Renal pelvis (tissue), 4 donors: Measurements from ENCODE around the gene ATP10B. TPM values are rescaled to one million over a fixed set of nuclear protein-coding genes. Genes with fewer than 3 reads are reported as not detected.
"Not testable (repeated sequence)": the region's sequence is repeated elsewhere in the genome, so short reads cannot be mapped to it uniquely, and the experiment has no call there.

Experiments used
- DNase-seq: peaks from one replicate; pipeline ENCODE4 v3.0.0-alpha.2; 2013
- polyA plus RNA-seq, 3 donors: library from polyadenylated mRNA; unstranded; fragments of 120-200 nt; gene quantifications; one replicate each; pipeline ENCODE4 v1.2.1, GENCODE V29; 2013; ENCODE audit not compliant: insufficient read length in 3 of 3

Gene ATP10B
- polyA plus RNA-seq, 3 donors = 0.78 to 0.94 (median 0.83) TPM

DNA sequence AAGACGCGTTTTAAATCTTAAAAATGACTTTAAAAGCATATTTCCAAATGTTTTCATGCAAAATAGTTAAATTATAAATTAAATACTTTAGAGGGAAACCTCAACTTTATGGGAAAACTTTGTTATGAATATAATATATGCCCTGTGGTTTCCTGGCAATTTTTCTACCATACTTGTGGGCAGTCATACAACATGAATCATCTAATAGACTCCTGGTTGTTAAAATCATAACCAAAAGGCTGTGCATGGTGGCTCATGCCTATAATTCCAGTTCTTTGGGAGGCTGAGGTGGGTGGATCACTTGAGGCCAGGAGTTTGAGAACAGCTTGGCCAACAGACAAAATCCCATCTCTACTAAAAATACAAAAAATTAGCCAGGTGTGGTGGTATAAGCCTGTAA, 18.2 kb downstream of the ATP10B start:
- DNase-seq = no peak

DNA sequence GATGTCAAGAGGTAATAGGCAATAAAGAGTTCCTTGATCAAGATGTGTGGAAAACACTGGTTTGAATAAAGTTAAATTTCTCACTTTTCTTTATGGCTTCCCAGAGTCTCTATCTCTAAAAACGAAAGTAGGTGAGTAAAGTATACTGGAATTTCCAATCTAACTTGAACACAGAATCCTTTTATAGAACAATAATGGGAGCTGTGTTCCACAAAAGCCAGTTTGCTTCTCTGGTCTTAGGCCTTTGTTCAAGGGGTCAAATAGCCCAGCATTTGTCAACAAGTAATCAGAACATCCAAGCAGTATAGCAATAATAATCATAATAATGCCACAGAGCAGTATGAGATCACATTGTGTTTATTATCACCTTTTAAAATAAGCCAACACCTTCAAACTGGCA, 20.2 kb downstream of the ATP10B start:
- no peak for DNase-seq

DNA sequence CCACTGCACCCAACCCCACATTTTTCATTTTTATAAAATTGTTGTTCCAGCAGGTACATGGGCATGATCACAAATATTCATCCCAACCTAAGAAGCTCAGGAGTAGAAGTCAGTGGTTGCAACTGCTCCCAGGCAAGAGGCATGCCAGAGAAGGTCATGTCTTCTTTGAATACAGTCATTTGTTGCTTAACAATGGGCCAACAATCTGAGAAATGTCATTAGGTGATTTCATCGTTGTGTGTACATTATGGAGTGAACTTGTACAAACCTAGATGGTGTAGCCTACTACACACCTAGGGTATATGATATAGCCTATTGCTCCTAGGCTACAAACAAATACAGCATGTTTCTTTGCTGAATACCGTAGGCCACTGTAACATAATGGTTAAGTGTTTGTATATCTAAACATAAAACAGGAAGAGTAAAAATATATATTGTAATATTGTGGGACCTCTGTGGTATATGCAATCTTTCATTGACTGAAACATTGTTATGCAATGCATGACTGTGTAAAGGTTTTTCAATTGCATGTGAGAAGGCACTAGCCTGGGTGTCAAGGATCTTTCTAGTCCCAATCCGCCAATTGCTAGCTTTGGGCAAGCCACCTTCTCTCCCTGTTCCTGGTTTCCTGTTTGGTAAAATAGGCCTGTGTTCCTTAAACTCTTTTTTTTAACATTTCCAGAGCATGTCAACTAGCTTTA, 27.6 kb downstream of the ATP10B start:
- no peak for DNase-seq

DNA sequence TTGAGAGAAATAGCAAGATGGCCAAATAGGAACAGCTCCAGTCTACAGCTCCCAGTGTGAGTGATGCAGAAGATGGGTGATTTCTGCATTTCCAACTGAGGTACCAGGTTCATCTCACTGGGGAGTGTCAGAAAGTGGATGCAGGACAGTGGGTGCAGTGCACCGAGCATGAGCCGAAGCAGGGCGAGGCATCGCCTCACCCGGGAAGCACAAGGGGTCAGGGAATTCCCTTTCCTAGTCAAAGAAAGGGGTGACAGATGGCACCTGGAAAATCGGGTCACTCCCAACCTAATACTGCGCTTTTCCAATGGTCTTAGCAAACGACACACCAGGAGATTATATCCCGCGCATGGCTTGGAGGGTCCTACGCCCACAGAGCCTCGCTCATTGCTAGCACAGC, 39.0 kb downstream of the ATP10B start:
- not testable (repeated sequence) for DNase-seq

DNA sequence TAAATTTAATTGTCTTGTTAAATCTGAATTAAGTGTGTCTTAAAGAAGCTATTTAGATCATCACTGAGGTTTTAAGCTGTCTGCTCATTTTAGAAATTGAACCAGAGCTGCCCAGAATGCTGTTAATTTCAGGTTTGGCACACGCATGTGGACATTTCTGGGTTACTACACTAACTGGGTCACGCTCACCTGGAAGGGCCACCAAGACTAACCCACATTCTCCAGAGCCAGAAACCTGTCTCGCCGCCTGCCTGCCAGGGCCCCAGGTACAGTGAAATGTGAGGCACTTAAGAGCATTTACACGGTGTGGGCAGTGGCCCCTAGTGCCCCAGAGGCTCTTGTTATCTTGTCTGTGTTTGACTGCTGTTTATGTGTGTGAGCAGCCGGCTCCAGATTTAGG, 46.6 kb downstream of the ATP10B start:
- no peak for DNase-seq

DNA sequence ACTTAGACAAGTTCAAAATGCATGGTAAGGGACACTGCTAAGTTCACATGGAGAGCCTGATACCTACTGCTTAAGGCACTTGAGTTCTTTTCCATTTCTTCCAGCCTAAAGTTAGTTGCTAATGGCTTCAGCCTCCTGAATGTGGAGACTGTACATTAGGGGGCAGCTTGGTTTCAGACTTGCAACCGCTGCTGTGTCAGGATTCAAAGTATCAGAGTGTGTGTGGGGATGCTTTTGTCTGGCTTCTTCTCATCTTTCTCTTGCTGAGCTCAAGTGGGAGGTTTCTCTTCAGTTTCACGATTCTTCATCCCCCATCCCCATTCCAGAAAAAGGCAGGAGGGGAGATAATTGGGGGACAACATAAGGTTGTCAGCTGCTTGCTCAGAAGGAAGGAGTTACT, 49.4 kb downstream of the ATP10B start:
- DNase-seq = peak; percentile 8

DNA sequence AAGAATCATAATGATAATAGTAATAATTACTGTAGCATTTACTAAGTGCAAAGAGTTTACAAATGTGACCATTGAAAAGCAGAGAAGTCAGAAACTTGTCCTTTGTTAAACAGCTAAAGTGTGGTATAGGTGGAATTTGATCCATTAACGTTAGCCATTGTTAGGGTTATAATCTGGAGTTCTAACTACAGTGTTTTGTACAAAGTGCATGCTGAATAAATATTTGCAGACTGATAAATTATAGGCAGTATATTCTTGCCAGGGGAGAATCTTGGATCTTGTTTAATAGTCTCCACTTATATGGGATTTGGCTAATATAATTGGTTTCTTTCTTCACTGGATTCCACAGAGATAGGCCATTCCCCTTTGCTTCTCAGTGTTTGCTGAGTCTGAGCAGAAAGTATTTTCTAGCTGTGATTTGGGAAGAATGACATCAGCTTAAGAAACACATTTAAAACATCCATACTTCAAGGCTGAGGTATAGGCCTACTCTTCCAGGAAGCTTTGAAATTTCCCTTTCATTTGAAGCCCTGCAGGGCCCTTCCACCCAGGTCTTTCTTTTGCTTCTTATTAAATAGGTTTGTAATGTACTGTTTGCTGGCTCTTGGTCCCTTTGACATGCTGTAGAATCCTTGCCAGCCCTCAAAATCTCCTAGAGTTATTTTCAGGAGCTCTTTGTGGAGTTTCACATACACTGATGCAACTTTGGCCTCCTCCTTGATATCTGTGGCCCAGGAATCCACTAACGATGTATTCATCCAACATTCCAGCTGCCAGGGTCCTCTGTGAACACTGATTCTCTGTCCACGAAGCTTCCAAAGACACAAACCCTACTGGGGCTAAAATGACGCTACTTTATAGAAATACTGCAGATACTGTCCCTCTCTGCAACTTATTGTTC, 51.4 kb downstream of the ATP10B start:
- DNase-seq = no peak

DNA sequence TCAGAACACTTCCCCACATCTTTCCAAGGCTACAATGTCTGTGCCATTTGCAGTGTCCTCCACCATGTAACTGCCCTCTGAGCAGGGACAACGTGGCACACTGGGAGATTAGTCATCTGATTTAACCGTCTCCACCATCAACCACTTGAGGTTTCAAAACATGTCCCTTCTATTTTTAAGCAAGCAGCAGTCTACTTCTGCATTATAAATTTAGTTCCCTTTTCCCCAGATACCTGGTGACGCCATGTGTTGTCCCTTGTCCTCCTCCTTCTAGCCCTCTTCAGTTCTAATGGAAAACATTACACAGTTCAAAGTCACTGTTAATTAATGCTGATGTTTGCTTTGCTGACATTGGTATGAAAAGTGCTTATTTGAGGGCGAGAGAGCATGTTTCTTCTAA, 52.8 kb downstream of the ATP10B start:
- DNase-seq = no peak

DNA sequence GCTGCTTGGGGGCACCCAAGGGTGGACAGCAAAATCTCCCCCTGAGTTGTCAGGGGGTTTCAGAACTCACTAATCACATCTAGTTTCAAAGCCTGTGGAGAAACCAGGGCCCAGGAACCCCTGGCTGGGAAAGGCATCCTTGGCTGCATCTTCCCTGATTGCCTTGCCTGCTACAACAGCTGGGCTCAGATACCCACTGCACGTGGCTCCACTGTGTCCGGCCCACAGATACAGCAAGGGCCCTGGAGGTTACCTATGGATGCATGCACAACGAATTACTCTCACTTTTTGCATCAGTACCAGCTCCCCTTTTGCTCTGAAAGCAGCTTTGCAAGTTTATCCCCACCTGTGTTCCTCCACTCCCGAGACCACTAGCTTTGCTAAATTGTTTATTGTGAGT, 55.0 kb downstream of the ATP10B start:
- DNase-seq = no peak

DNA sequence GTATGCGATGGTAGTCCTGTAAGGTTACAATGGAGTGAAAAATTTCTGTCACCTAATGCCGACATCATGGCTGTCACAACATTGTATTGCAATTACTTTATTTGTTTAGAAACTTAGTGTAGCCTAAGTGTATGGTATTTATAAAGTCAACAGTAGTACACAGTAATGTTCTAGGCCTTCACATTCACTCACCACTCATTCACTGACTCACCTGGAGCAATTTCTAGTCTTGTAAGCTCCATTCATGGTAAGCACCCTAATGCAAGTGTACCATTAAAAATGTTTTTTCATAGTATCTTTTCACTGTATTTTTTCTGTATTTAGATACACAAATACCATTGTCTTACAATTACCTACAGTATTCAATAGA, 58.5 kb downstream of the ATP10B start:
- no peak for DNase-seq

DNA sequence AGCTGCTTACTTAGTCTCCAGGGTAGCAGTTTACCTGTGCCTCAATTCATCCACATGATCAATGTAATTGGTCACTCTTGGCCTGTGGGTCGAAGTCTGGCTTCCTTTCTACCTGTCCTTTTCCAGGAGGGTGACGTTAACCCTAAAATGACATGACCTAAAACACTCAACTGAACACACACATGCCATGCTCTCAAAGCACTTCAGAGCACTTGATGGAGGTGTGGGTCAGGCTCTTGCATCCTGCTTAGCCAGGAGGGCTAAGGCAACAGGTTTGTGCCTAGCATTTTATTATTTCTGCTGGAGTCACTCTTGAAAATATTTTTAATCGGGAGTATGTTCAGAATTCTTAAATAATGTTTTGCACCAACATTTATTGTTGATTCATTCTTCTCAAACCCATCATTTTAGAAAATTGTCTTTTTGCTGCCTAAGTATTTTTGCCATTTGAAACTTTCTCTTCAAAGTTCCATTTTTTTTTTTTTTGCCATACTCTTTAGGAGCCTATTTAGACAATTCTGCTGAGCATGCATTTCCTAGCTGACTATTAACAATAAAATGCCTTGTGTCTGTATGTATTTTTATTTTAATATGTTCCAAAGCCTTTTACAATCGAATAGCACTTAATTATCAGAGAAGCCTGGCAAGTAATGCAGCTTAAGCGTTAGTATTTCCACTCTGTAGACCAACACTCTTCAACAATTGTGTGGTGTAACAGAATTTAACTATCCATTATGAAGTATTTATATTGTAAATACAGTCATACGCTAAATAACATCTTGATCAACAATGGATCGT, 59.1 kb downstream of the ATP10B start:
- no peak for DNase-seq

DNA sequence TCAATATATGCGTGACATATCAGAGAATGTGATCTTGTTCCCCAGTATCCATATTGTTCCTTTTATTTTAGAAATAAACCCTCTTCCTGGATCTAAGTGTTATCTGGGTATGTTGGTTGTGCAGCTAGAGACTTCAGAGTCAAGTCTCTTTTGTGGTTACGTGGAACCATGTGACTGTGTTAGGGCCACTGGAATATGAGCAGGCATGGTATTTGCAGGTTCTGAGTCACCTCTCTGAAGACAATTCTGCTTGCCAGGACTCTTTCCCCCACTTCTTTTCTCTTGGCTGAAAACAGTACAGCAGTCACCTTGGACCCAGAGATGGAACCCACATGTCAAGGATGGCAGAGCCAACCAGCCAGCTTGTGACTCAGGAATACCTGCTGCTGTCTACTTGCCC, 59.7 kb downstream of the ATP10B start:
- DNase-seq = no peak

DNA sequence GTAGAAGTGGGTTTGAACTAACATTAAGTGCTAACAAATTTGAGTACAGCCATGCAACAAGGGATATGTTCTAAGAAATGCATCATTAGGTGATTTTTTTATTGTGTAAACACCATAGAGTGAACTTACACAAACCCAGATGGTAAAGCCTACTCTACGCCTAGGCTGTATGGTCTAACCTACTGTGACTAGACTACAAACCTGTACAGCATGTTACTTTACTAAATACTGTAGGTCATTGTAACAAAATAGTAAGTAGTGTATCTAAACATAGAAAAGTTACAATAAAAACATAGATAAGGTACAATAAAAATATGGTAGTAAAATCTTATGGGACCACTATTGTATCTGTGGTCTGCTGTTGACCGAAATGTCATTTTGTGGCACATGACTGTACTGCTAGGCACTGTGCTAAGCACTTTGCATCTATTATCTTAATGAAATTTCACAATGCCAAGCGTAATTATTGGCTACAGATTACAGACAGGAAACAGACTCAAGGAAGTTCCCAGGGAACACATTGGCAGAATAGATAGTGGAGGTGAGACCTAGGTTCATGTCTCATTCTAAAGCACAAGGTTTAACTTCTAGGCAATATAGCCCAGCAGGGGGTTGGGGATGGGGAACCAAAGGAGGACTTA, 62.7 kb downstream of the ATP10B start:
- DNase-seq = no peak

DNA sequence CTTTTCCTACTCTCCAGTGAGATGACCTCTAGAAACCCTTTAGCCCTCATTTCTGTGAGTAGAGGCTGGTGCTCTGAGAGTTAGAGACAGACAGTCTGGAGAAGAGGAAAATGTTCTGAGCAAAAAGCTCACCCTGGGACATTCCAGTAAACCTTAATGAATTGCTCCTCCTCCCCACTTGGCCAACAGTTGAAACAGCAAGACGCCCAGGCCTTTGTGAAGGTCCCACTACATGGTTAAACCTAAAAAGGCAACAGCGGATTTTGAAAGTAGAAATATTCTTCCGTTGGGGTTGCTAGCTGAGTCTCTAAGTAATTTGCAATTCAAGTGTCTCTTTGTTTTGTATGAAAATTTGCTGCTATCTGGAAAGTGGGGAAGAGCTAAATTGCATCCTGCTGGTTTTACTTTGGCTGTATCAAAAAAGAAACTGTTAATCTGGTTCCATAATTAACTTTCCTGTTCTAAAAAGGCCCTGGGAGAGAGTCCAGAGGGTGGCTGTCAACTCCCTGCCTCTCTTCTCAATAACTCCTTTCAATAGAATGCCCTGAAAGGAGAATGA, 63.8 kb downstream of the ATP10B start:
- no peak for DNase-seq

DNA sequence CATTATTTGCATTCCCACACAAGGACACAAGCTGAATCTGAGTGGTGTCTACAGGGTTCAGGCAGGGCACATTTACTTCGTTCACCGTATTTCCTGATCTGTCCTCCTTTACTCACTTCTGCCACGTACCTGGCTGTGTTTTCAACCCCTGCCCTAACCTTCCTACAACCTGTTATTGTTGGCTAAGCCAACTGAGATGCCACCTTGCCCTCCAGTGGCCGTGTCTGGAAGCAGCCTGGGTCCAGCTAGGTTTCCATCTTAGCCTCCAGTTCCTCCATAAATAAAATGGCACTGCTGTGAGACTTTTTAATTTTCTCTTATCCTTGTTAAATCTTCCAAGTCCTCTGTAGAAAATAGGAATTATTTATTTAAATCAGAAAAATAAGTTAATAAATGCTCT, 64.8 kb downstream of the ATP10B start:
- peak; percentile 21 for DNase-seq

DNA sequence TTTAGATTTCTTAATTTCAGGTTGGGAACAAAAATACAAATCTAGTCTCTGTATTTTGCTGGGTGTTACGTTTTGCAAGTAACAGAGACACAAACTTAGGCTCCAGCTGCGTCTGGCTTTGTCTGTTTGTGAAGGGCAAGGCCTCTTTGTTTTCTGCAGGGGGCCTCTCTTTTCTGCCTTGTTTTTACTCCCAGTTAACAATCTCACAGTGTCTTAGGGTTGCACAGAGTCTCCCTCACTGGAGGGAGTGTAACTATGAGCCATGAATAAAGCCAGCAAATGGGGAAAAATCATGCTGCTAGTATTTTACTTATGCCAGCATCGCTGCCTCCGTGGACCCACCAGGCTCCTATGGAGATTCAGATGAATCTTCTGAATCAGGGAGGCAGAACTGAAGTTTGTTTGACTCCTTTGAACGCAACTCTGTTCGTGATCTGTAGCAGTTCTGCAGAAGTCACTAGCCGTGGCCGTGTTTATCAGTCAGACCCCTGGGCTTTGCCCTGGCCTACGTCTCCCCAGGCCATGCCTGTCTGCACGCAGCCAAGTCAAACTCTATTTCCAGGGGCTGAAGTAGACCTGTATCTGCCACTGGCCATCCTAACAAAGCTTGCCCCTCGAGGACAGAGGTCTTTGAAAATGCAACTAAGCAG, 77.2 kb downstream of the ATP10B start:
- no peak for DNase-seq

DNA sequence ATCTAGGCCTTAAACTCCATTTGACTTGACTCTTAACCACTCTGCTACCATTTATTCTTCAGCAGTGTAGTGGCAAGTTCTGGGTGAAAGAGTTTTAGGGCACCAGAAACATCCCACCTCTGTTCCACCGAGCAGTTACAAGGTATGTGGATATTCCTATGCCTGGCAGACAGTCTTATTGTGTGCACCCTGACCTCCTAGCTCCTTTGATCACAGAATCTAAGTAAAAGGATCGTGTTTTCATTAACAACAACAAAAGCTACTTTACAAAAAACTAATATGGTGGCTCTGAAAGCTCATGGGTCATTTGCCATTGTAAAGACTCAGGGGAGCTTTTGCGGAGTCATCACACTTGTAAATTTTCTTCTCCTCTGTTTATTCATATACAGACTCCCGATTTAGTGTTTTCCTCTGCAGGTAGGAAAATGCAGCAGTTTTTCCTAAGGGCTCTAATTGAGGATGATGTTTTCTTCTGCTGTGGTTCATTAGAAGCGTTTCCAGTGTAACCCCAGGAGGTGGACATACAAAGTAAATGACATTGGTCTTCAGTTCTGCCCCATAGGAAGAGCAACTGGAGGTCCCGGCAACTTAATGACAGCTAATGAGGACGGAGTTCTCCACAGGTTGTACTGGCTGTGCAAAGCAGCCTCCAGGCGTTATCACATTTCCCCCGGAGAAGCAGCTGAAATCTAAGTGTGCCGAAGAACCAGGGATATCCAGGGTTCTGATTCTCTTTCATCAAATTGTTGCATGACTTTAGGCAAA, 78.2 kb downstream of the ATP10B start:
- peak; percentile 60 for DNase-seq

DNA sequence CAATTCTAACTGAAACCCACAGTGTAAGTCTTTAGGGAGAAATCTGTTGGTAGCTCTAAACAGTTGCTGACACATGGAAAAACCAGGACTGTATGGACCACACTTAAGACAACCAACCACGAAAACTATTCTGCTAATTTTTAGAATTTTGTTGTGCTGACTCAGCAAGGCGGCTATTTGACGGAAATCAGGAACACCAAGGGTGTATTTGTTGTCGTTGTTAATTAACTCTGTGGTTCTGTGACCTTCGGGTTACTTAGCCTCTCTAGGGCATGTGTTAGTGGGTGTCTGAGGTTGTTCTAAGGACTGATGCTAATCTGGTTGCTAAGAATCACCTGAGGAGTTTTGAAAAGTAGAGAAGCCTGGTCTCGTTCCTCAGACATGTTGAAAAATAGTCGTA, 79.2 kb downstream of the ATP10B start:
- DNase-seq = no peak

DNA sequence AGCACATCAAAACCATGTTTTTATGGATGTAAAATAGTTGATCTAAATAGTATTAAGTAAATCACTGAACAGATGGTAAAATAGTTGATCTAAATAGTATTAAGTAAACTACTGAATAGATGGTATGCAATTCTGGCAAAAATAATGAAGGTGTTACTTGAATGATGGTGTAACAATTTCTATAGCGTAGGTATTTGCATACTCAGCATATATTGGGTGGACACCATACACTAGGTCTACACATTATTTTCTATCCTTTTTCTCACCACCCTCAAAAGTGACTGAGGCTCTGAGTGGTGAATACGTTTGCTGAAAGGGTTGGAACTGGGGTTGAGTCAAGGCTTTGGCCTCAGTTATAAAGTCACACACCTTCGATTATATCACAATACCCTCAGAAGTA, 81.3 kb downstream of the ATP10B start:
- no peak for DNase-seq

DNA sequence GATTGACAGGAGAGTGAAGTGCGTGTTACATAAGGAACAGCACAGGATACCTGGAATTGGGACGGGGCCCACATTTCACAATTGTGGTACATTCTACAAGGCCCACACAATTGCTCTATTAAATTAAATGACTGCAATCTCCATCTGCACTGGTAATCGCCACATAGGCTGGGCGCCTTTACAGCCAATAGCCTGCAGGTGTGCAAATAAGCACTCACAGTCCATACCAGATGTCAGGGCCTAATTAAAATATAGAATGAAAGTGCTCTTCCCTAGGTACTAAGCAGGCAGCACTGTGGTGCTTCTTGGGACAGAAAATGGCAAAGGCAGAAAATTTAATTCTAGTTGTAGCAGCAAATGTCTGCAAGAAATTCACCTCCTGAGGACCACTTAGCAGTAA, 82.7 kb downstream of the ATP10B start:
- DNase-seq = no peak

DNA sequence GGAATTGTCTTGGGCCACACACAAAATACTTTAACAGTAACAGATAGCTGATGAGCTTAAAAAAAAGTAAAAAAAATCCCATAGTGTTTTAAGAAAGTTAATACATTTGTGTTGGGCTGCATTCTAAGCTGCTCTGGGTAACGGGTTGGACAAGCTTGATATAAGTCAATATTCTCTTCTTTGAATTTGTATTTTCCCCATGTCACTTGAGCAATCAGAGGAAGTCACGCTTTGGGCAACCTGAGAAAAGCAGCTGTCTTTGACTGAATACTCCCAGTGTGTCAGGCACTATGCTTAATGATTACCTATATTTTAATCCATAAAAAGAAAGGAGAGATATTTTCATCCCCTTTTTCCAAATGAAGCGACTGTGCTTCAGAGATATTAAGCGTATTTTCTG, 84.9 kb downstream of the ATP10B start:
- DNase-seq = no peak
